Right renal cortex interstitium (tissue), 3 donors: ENCODE data around the gene PABPN1L. TPM values are rescaled to one million over a fixed set of nuclear protein-coding genes. Genes with fewer than 3 reads are reported as not detected.
"Not testable (repeated sequence)": the region's sequence is repeated elsewhere in the genome, so short reads cannot be mapped to it uniquely, and the experiment has no call there.

ENCODE experiments used
- DNase-seq, 3 donors: peaks; one replicate each; pipeline ENCODE4 v3.0.0-alpha.2; 2013; ENCODE audit warnings: low read depth in 3 of 3, low spot score in 2 of 3
- polyA plus RNA-seq, 3 donors: library from polyadenylated mRNA; unstranded; fragments of 120-200 nt; gene quantifications; one replicate each; pipeline ENCODE4 v1.2.1, GENCODE V29; 2013; ENCODE audit not compliant: insufficient read length in 3 of 3

Gene PABPN1L
- polyA plus RNA-seq, 3 donors, result not detected

- DNase-seq, result no peak
Measured at GRCh38 chr16:88835818-88836217, 30.6 kb downstream of the PABPN1L start.

GRCh38 chr16:88835383-88835782 is 31.1 kb downstream of the PABPN1L start:
- DNase-seq, result no peak

- DNase-seq, result no peak
Measured at GRCh38 chr16:88834670-88835069, 31.8 kb downstream of the PABPN1L start.

- no peak for DNase-seq
Measured at GRCh38 chr16:88833086-88833485, 33.4 kb downstream of the PABPN1L start.

GRCh38 chr16:88831838-88832237 is 34.6 kb downstream of the PABPN1L start:
- no peak for DNase-seq

- no peak for DNase-seq
Measured at GRCh38 chr16:88830783-88831182, 35.7 kb downstream of the PABPN1L start.

- DNase-seq, result peak in 1 of 3 donors; percentile 37
Measured at GRCh38 chr16:88830258-88830657, 36.2 kb downstream of the PABPN1L start.

- DNase-seq, result no peak
Measured at GRCh38 chr16:88828711-88829110, 37.7 kb downstream of the PABPN1L start.

GRCh38 chr16:88827727-88828126 is 38.7 kb downstream of the PABPN1L start:
- no peak for DNase-seq

- no peak for DNase-seq
Measured at GRCh38 chr16:88826070-88826840, 40.2 kb downstream of the PABPN1L start.

GRCh38 chr16:88825146-88825545 is 41.3 kb downstream of the PABPN1L start:
- no peak for DNase-seq

GRCh38 chr16:88824256-88825077 is 42.0 kb downstream of the PABPN1L start:
- DNase-seq, result no peak

GRCh38 chr16:88823646-88824045 is 42.8 kb downstream of the PABPN1L start:
- not testable (repeated sequence) for DNase-seq

- no peak for DNase-seq
Measured at GRCh38 chr16:88822281-88823040, 44.0 kb downstream of the PABPN1L start.

- no peak for DNase-seq
Measured at GRCh38 chr16:88821168-88821850, 45.2 kb downstream of the PABPN1L start.

GRCh38 chr16:88820385-88821025 is 46.0 kb downstream of the PABPN1L start:
- no peak for DNase-seq

- DNase-seq, result no peak
Measured at GRCh38 chr16:88819126-88819525, 47.3 kb downstream of the PABPN1L start.

GRCh38 chr16:88818575-88818874 is 47.9 kb downstream of the PABPN1L start:
- DNase-seq, result no peak

GRCh38 chr16:88817785-88818574 is 48.5 kb downstream of the PABPN1L start:
- DNase-seq, result no peak
